ENCODE results near the gene SRBD1. TPM values are rescaled to one million over a fixed set of nuclear protein-coding genes. Genes with fewer than 3 reads are reported as not detected.

Gene SRBD1
- total and polyA plus RNA-seq, 2 of the 8 experiments (the other 6 are each of a cell fraction or from before 2014, with no cell fraction given): 4.6 to 20.0 TPM

DNA sequence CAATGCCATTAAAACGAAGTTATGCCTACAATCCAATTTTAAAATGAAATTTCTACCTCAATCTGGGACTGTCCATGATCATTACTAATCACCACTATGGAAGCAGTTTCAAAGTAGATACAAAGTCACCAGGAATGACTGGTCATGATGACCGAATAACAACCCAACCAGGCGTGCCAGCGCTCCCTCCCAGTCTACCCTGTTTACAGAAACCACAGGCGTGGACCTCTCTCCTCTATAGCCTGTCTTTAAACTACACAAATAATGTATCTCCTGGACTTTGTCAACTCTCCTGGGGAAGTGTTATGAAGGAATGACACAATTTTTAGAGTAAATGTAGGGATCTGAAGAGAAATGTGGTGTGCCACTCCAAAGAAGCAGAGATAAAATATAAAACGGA is 150.2 kb downstream of the SRBD1 start (continued):
- TF ChIP-seq, protein P1, sequence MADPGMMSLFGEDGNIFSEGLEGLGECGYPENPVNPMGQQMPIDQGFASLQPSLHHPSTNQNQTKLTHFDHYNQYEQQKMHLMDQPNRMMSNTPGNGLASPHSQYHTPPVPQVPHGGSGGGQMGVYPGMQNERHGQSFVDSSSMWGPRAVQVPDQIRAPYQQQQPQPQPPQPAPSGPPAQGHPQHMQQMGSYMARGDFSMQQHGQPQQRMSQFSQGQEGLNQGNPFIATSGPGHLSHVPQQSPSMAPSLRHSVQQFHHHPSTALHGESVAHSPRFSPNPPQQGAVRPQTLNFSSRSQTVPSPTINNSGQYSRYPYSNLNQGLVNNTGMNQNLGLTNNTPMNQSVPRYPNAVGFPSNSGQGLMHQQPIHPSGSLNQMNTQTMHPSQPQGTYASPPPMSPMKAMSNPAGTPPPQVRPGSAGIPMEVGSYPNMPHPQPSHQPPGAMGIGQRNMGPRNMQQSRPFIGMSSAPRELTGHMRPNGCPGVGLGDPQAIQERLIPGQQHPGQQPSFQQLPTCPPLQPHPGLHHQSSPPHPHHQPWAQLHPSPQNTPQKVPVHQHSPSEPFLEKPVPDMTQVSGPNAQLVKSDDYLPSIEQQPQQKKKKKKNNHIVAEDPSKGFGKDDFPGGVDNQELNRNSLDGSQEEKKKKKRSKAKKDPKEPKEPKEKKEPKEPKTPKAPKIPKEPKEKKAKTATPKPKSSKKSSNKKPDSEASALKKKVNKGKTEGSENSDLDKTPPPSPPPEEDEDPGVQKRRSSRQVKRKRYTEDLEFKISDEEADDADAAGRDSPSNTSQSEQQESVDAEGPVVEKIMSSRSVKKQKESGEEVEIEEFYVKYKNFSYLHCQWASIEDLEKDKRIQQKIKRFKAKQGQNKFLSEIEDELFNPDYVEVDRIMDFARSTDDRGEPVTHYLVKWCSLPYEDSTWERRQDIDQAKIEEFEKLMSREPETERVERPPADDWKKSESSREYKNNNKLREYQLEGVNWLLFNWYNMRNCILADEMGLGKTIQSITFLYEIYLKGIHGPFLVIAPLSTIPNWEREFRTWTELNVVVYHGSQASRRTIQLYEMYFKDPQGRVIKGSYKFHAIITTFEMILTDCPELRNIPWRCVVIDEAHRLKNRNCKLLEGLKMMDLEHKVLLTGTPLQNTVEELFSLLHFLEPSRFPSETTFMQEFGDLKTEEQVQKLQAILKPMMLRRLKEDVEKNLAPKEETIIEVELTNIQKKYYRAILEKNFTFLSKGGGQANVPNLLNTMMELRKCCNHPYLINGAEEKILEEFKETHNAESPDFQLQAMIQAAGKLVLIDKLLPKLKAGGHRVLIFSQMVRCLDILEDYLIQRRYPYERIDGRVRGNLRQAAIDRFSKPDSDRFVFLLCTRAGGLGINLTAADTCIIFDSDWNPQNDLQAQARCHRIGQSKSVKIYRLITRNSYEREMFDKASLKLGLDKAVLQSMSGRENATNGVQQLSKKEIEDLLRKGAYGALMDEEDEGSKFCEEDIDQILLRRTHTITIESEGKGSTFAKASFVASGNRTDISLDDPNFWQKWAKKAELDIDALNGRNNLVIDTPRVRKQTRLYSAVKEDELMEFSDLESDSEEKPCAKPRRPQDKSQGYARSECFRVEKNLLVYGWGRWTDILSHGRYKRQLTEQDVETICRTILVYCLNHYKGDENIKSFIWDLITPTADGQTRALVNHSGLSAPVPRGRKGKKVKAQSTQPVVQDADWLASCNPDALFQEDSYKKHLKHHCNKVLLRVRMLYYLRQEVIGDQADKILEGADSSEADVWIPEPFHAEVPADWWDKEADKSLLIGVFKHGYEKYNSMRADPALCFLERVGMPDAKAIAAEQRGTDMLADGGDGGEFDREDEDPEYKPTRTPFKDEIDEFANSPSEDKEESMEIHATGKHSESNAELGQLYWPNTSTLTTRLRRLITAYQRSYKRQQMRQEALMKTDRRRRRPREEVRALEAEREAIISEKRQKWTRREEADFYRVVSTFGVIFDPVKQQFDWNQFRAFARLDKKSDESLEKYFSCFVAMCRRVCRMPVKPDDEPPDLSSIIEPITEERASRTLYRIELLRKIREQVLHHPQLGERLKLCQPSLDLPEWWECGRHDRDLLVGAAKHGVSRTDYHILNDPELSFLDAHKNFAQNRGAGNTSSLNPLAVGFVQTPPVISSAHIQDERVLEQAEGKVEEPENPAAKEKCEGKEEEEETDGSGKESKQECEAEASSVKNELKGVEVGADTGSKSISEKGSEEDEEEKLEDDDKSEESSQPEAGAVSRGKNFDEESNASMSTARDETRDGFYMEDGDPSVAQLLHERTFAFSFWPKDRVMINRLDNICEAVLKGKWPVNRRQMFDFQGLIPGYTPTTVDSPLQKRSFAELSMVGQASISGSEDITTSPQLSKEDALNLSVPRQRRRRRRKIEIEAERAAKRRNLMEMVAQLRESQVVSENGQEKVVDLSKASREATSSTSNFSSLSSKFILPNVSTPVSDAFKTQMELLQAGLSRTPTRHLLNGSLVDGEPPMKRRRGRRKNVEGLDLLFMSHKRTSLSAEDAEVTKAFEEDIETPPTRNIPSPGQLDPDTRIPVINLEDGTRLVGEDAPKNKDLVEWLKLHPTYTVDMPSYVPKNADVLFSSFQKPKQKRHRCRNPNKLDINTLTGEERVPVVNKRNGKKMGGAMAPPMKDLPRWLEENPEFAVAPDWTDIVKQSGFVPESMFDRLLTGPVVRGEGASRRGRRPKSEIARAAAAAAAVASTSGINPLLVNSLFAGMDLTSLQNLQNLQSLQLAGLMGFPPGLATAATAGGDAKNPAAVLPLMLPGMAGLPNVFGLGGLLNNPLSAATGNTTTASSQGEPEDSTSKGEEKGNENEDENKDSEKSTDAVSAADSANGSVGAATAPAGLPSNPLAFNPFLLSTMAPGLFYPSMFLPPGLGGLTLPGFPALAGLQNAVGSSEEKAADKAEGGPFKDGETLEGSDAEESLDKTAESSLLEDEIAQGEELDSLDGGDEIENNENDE (IDR thresholded peaks at IDR 0.05; ENCODE audit: insufficient replicate concordance, low read length): no peak
- TF ChIP-seq NANOG (IDR thresholded peaks at IDR 0.05; ENCODE audit: insufficient read depth, low read depth, low read length, poor library complexity, severe bottlenecking) (no peak), ZNF274 (IDR thresholded peaks at IDR 0.05; ENCODE audit: borderline replicate concordance, extremely low read depth, low read length) (no peak), SIN3A (conservative IDR thresholded peaks at IDR 0.05 in 1 of 2, IDR thresholded peaks at IDR 0.05 in 1 of 2; ENCODE audit: low read depth in 1 of 2, low read length in 2 of 2) (no peak), CHD1 (IDR thresholded peaks at IDR 0.05; ENCODE audit: low read depth, low read length) (no peak), SRF (IDR thresholded peaks at IDR 0.05; ENCODE audit: low read depth, low read length) (no peak), BRCA1 (IDR thresholded peaks at IDR 0.05; ENCODE audit: low read depth, low read length) (no peak), RNF2 (IDR thresholded peaks at IDR 0.05; ENCODE audit: borderline replicate concordance, low read depth, low read length, missing control alignments, poor library complexity, severe bottlenecking) (no peak), SP1 (IDR thresholded peaks at IDR 0.05; ENCODE audit: low read depth, low read length) (no peak)

Measured in H1 (cell line).